ENCODE measurements around the gene ATL3.

The ATL3 gene

GRCh38 chr11:63672936-63673539, 1.9 kb upstream of the ATL3 start:
- H3K36me3 ChIP-seq (ENCODE audit: insufficient read depth, low read length) = no peaks in the 10 kb centered on the region
- no peak for DNase-seq (ENCODE audit: low read depth, low spot score)
- no peak for TF ChIP-seq POLR2AphosphoS5 (IDR thresholded peaks at IDR 0.05; ENCODE audit: borderline replicate concordance, low read depth, low read length)
- no peak for TF ChIP-seq EZH2 (IDR thresholded peaks at IDR 0.05)
- TF ChIP-seq FOXP2 (optimal IDR thresholded peaks at IDR 0.05; ENCODE audit: control extremely low read depth, extremely low read length, insufficient read depth) = no peak

GRCh38 chr11:63672156-63672463, 934 bp upstream of the ATL3 start:
- H3K4me3 ChIP-seq = no peak overlapping the region
- no peak overlapping the region for H3K9ac ChIP-seq (ENCODE audit: insufficient read length)
- no peak for TF ChIP-seq EZH2 (IDR thresholded peaks at IDR 0.05)
- no peak overlapping the region for H3K27ac ChIP-seq
- DNase-seq (ENCODE audit: low read depth, low spot score) = no peak
- H3K36me3 ChIP-seq (ENCODE audit: insufficient read depth, low read length) = no peaks in the 10 kb centered on the region; the same call in 1 of the 2 replicates
- no peaks in the 10 kb centered on the region for H3K9me3 ChIP-seq (ENCODE audit: low read depth, low read length)

More at GRCh38 chr11:63672936-63673539, 1.9 kb upstream of the ATL3 start:
- 0 out of 2 replicates have a peak overlapping the region, but pooled peaks have one; percentile 28 for H3K27ac ChIP-seq
- H3K9me3 ChIP-seq (ENCODE audit: low read depth, low read length) = no peaks in the 10 kb centered on the region
- H3K9ac ChIP-seq (ENCODE audit: insufficient read length) = no peak overlapping the region
- no peak overlapping the region for H3K4me3 ChIP-seq

- Histone ChIP-seq H3K27ac (peak overlapping the region; percentile 76), H3K36me3 (ENCODE audit: insufficient read depth, low read length) (peaks cover 4% of the 10 kb centered on the region; the same call in 1 of the 2 replicates), H3K4me3 (peak overlapping the region; percentile 95), H3K9ac (ENCODE audit: insufficient read length) (peak overlapping the region; percentile 93), H3K9me3 (ENCODE audit: low read depth, low read length) (no peaks in the 10 kb centered on the region)
- TF ChIP-seq FOXP2 (optimal IDR thresholded peaks at IDR 0.05; ENCODE audit: control extremely low read depth, extremely low read length, insufficient read depth) = no peak
- no peak for TF ChIP-seq EZH2 (IDR thresholded peaks at IDR 0.05)
- no peak for TF ChIP-seq POLR2AphosphoS5 (IDR thresholded peaks at IDR 0.05; ENCODE audit: borderline replicate concordance, low read depth, low read length)
- no peak for DNase-seq (ENCODE audit: low read depth, low spot score)
Observed at GRCh38 chr11:63670433-63671321, 499 bp downstream of the ATL3 start.

- H3K9me3 ChIP-seq (ENCODE audit: low read depth, low read length) = no peaks in the 10 kb centered on the region
- peaks cover 4% of the 10 kb centered on the region; the same call in 1 of the 2 replicates for H3K36me3 ChIP-seq (ENCODE audit: insufficient read depth, low read length)
- peak overlapping the region; percentile 93 for H3K9ac ChIP-seq (ENCODE audit: insufficient read length)
- DNase-seq (ENCODE audit: low read depth, low spot score) = no peak
- peak overlapping the region; percentile 95 for H3K4me3 ChIP-seq
- no peak for TF ChIP-seq FOXP2 (optimal IDR thresholded peaks at IDR 0.05; ENCODE audit: control extremely low read depth, extremely low read length, insufficient read depth)
- no peak for TF ChIP-seq EZH2 (IDR thresholded peaks at IDR 0.05)
- no peak for TF ChIP-seq POLR2AphosphoS5 (IDR thresholded peaks at IDR 0.05; ENCODE audit: borderline replicate concordance, low read depth, low read length)
- peak overlapping the region; percentile 76 for H3K27ac ChIP-seq
Observed at GRCh38 chr11:63670096-63670432, 1.1 kb downstream of the ATL3 start.

- Histone ChIP-seq H3K4me3 (0 out of 2 replicates have a peak overlapping the region, but pooled peaks have one; percentile 0), H3K27ac (peak overlapping the region; percentile 40; the same call in 1 of the 2 replicates), H3K36me3 (ENCODE audit: insufficient read depth, low read length) (peaks cover 4% of the 10 kb centered on the region; the same call in 1 of the 2 replicates), H3K9me3 (ENCODE audit: low read depth, low read length) (no peaks in the 10 kb centered on the region), H3K9ac (ENCODE audit: insufficient read length) (no peak overlapping the region)
- DNase-seq (ENCODE audit: low read depth, low spot score) = no peak
- TF ChIP-seq FOXP2 (optimal IDR thresholded peaks at IDR 0.05; ENCODE audit: control extremely low read depth, extremely low read length, insufficient read depth) (no peak), POLR2AphosphoS5 (IDR thresholded peaks at IDR 0.05; ENCODE audit: borderline replicate concordance, low read depth, low read length) (no peak), EZH2 (IDR thresholded peaks at IDR 0.05) (no peak)
Observed at GRCh38 chr11:63667995-63668795, 3.0 kb downstream of the ATL3 start.

- TF ChIP-seq EZH2 (IDR thresholded peaks at IDR 0.05) (no peak), FOXP2 (optimal IDR thresholded peaks at IDR 0.05; ENCODE audit: control extremely low read depth, extremely low read length, insufficient read depth) (no peak), POLR2AphosphoS5 (IDR thresholded peaks at IDR 0.05; ENCODE audit: borderline replicate concordance, low read depth, low read length) (no peak)
- no peak for DNase-seq (ENCODE audit: low read depth, low spot score)
- no peak overlapping the region for H3K4me3 ChIP-seq
- H3K36me3 ChIP-seq (ENCODE audit: insufficient read depth, low read length) = peaks cover 4% of the 10 kb centered on the region; the same call in 1 of the 2 replicates
- no peak overlapping the region for H3K9ac ChIP-seq (ENCODE audit: insufficient read length)
- H3K9me3 ChIP-seq (ENCODE audit: low read depth, low read length) = no peaks in the 10 kb centered on the region
- H3K27ac ChIP-seq = no peak overlapping the region
Observed at GRCh38 chr11:63666874-63667273, 4.3 kb downstream of the ATL3 start.

- TF ChIP-seq FOXP2 (optimal IDR thresholded peaks at IDR 0.05; ENCODE audit: control extremely low read depth, extremely low read length, insufficient read depth) (no peak), POLR2AphosphoS5 (IDR thresholded peaks at IDR 0.05; ENCODE audit: borderline replicate concordance, low read depth, low read length) (no peak), EZH2 (IDR thresholded peaks at IDR 0.05) (no peak)
- no peak for DNase-seq (ENCODE audit: low read depth, low spot score)
- no peak overlapping the region for H3K27ac ChIP-seq
- no peak overlapping the region for H3K4me3 ChIP-seq
- peaks cover 4% of the 10 kb centered on the region; the same call in 1 of the 2 replicates for H3K36me3 ChIP-seq (ENCODE audit: insufficient read depth, low read length)
- no peaks in the 10 kb centered on the region for H3K9me3 ChIP-seq (ENCODE audit: low read depth, low read length)
- H3K9ac ChIP-seq (ENCODE audit: insufficient read length) = no peak overlapping the region
Observed at GRCh38 chr11:63663809-63664208, 7.4 kb downstream of the ATL3 start.

GRCh38 chr11:63660972-63661371, 10.2 kb downstream of the ATL3 start:
- Histone ChIP-seq H3K9ac (ENCODE audit: insufficient read length) (no peak overlapping the region), H3K36me3 (ENCODE audit: insufficient read depth, low read length) (peaks cover 18% of the 10 kb centered on the region), H3K4me3 (no peak overlapping the region), H3K27ac (no peak overlapping the region), H3K9me3 (ENCODE audit: low read depth, low read length) (no peaks in the 10 kb centered on the region)
- DNase-seq (ENCODE audit: low read depth, low spot score) = no peak
- TF ChIP-seq EZH2 (IDR thresholded peaks at IDR 0.05) (no peak), FOXP2 (optimal IDR thresholded peaks at IDR 0.05; ENCODE audit: control extremely low read depth, extremely low read length, insufficient read depth) (no peak), POLR2AphosphoS5 (IDR thresholded peaks at IDR 0.05; ENCODE audit: borderline replicate concordance, low read depth, low read length) (no peak)
